K562 (cell line): Measurements from ENCODE around the gene FBXO21. TPM values are rescaled to one million over a fixed set of nuclear protein-coding genes. Genes with fewer than 3 reads are reported as not detected.

ENCODE experiments used
- ATAC-seq: fragments of 200-7000 bp; cut with Tn5 transposase; 3 replicates; pipeline ENCODE4 v1.9.1; 2020; ENCODE audit warnings: moderate library complexity
- BruUV-seq: library from RNA; stranded (reverse); fragments of 400-500 nt; replicated peaks from 2 replicates; lab custom pipeline; 2021; lab: Mats Ljungman, UMichigan
- CTCF ChIA-PET: fragments of 300-600 bp; formaldehyde crosslinking; extraction: SDS; loops from one replicate; lab custom pipeline; 2021; ENCODE audit warnings: low intra/inter-chr PET ratio; lab: Yijun Ruan, JAX
- POLR2A ChIA-PET: fragments of 300-600, 350-650 bp; sonication (Branson Sonifier 250); formaldehyde crosslinking; extraction: SDS; loops from one replicate; lab custom pipeline; 2021; ENCODE audit warnings: antibody characterized with exemption, inconsistent platforms; lab: Yijun Ruan, JAX
- DNase-seq, 4 experiments: peaks; one replicate each; pipeline versions ENCODE4 v3.0.0 to v3.0.0-alpha.2; 2011 to 2018; ENCODE audit warnings: low spot score in 3 of 4, mixed read lengths in 3 of 4; ENCODE audit errors: extremely low read depth in 1 of 4
- FAIRE-seq: peaks from 2 replicates; lab custom pipeline; 2011; peaks lifted over from hg19 to GRCh38; lab: Jason Lieb, UNC
- H2AFZ ChIP-seq: 2 replicates; pipeline ENCODE4 v1.6.0; 2011; ENCODE audit warnings: low read depth, low read length, control low read depth, inconsistent platforms
- H3K27ac ChIP-seq: fragments of 200-600 bp; 3 replicates; pipeline ENCODE4 v1.8.0; 2011; ENCODE audit warnings: low read depth, mild to moderate bottlenecking, control low read depth, inconsistent platforms, low read length, moderate library complexity, mixed read lengths; ENCODE audit errors: extremely low read depth
- H3K27me3 ChIP-seq, 2 experiments: fragments of 300-600 bp in 1 of 2; 2 replicates in 1 of 2; 3 replicates in 1 of 2; pipeline versions ENCODE4 v1.6.0 to v1.8.0; 2011; ENCODE audit warnings: inconsistent platforms in 2 of 2, low read length in 2 of 2, mild to moderate bottlenecking in 1 of 2, mixed read lengths in 1 of 2, moderate library complexity in 1 of 2; ENCODE audit not compliant: control insufficient read depth in 2 of 2, insufficient read depth in 2 of 2
- H3K36me3 ChIP-seq: fragments of 300-600 bp; 3 replicates; pipeline ENCODE4 v1.8.0; 2011; ENCODE audit warnings: mild to moderate bottlenecking, low read length, inconsistent platforms; ENCODE audit not compliant: control insufficient read depth, insufficient read depth
- H3K4me1 ChIP-seq, 2 experiments: fragments of 200-600 bp in 1 of 2; replicated peaks in 1 of 2; 2 replicates in 1 of 2; 3 replicates in 1 of 2; pipeline versions ENCODE4 v1.5.1 to v1.8.0; 2011; ENCODE audit warnings: inconsistent platforms in 2 of 2, low read length in 2 of 2, mild to moderate bottlenecking in 1 of 2, mixed read lengths in 1 of 2, moderate library complexity in 1 of 2; ENCODE audit not compliant: control insufficient read depth in 2 of 2, insufficient read depth in 2 of 2
- H3K4me2 ChIP-seq: 2 replicates; pipeline ENCODE4 v1.6.1; 2011; ENCODE audit warnings: low read length, control low read depth, inconsistent platforms, mixed read lengths; ENCODE audit not compliant: insufficient read depth
- H3K4me3 ChIP-seq: fragments of 200-600 bp; sonication (generic), shearing (Covaris generic); 2 replicates; pipeline ENCODE4 v1.5.1; 2016; ENCODE audit warnings: control low read depth, inconsistent platforms
- H3K79me2 ChIP-seq: fragments of 200-600 bp; 3 replicates; pipeline ENCODE4 v1.8.0; 2011; ENCODE audit warnings: low read length, inconsistent platforms; ENCODE audit not compliant: control insufficient read depth, insufficient read depth
- H3K9ac ChIP-seq, 2 experiments: 2 replicates each; pipeline versions ENCODE4 v1.6.0 to v1.6.1; 2011; ENCODE audit warnings: low read depth in 2 of 2, low read length in 2 of 2, control low read depth in 1 of 2, inconsistent platforms in 1 of 2, mild to moderate bottlenecking in 1 of 2, mixed read lengths in 1 of 2; ENCODE audit not compliant: insufficient read depth in 1 of 2
- H3K9me1 ChIP-seq: one replicate; pipeline ENCODE4 v1.6.0; 2011; ENCODE audit warnings: inconsistent platforms, mild to moderate bottlenecking, low read length, moderate library complexity; ENCODE audit not compliant: control insufficient read depth, insufficient read depth
- H3K9me3 ChIP-seq: replicated peaks from 2 replicates; pipeline ENCODE4 v1.5.1; 2011; ENCODE audit warnings: low read depth, low read length, inconsistent platforms; ENCODE audit not compliant: control insufficient read depth, insufficient read depth
- H4K20me1 ChIP-seq: replicated peaks from 2 replicates; pipeline ENCODE4 v1.6.1; 2011; ENCODE audit warnings: low read length, inconsistent platforms, mixed read lengths; ENCODE audit not compliant: control insufficient read depth, insufficient read depth
- CSDE1 ChIP-seq, 2 experiments: fragments of 450-650 bp; IDR thresholded peaks; 2 replicates each; pipeline ENCODE4 v1.6.1; 2016; ENCODE audit warnings: mild to moderate bottlenecking in 1 of 2
- ETV1 ChIP-seq: fragments of 450-650 bp; conservative IDR thresholded peaks from 2 replicates; pipeline ENCODE4 v1.6.1; 2016; ENCODE audit warnings: missing genetic modification characterization, control low read depth, low read depth, missing compliant biosample characterization
- EWSR1 ChIP-seq: fragments of 450-650 bp; IDR thresholded peaks from 2 replicates; pipeline ENCODE4 v1.6.1; 2018; ENCODE audit warnings: borderline replicate concordance, mild to moderate bottlenecking, low read depth, moderate library complexity; ENCODE audit not compliant: partially characterized antibody
- FUS ChIP-seq: fragments of 200-400 bp; formaldehyde crosslinking; optimal IDR thresholded peaks from 2 replicates; pipeline ENCODE3; 2017; ENCODE audit warnings: low read depth, low read length
- IRF2 ChIP-seq: sonication (generic); formaldehyde crosslinking; IDR thresholded peaks from 2 replicates; pipeline ENCODE4 v1.8.1; 2022; ENCODE audit warnings: mild to moderate bottlenecking, missing genetic modification reagents
- NFE2L1 ChIP-seq: fragments of 450-650 bp; IDR thresholded peaks from 2 replicates; pipeline ENCODE4 v1.6.1; 2016; ENCODE audit warnings: missing genetic modification characterization, low read depth, mild to moderate bottlenecking, missing compliant biosample characterization, moderate library complexity, borderline replicate concordance
- TBP ChIP-seq: optimal IDR thresholded peaks from 2 replicates; pipeline ENCODE3; 2011; ENCODE audit warnings: low read depth, low read length, improper control_type of control experiment
- ZC3H11A ChIP-seq: IDR thresholded peaks from 2 replicates; pipeline ENCODE4 v1.6.1; 2012; ENCODE audit warnings: low read depth, low read length, improper control_type of control experiment
- ZSCAN32 ChIP-seq: fragments of 450-650 bp; formaldehyde crosslinking; IDR thresholded peaks from 2 replicates; pipeline ENCODE4 v1.4.0; 2020; ENCODE audit warnings: mild to moderate bottlenecking, moderate library complexity
- whole genome bisulfite sequencing: fragments of 100-300 bp; shearing (Covaris generic); methylation state at CpG from one replicate; pipeline ENCODE4 v1.1.6; 2016; ENCODE audit warnings: low coverage, mixed read lengths; ENCODE audit not compliant: insufficient coverage; ENCODE audit errors: missing lambda C conversion rate; 5-methylcytosine and 5-hydroxymethylcytosine counted together
- in situ Hi-C: fragments of 300-500 bp; cut with MboI; formaldehyde crosslinking; loops from 4 replicates; pipeline ENCODE4 v1.15.0; 2018; ENCODE audit warnings: inconsistent platforms, mixed read lengths
- intact Hi-C: fragments of 100-400 bp; cut with micrococcal nuclease; formaldehyde crosslinking; loops from 2 replicates; pipeline ENCODE4 v1.14.2; 2022
- polyA plus RNA-seq, 8 experiments: library from polyadenylated mRNA; depleted of rRNA in 4 of 8; stranded (reverse) in 5 of 8; unstranded in 3 of 8; fragments of >200 nt; fragmentation: Nextera tagmentation in 2 of 8; fragmentation: Illumina TruSeq in 1 of 8; extraction: Ambion mirVana in 2 of 8; extraction: Trizol in 1 of 8; gene quantifications; 2 replicates each; pipeline versions ENCODE4 v1.2.1 to v1.2.3, GENCODE V29; 2011 to 2014; ENCODE audit warnings: inconsistent platforms in 1 of 8, missing spikeins in 1 of 8
- total RNA-seq, 7 experiments: library from RNA; depleted of rRNA in 6 of 7; stranded (reverse); fragments of >200 nt in 6 of 7; fragmentation: Illumina TruSeq in 2 of 7; extraction: Trizol in 2 of 7; gene quantifications; 2 replicates each; pipeline versions ENCODE4 v1.2.1 to v1.2.3, GENCODE V29; 2011 to 2021; ENCODE audit warnings: low replicate concordance in 1 of 7
- TF ChIP-seq, protein P1 (sequence below), 2 experiments: fragments of 450-650 bp; IDR thresholded peaks; 2 replicates each; pipeline ENCODE4 v1.6.1; 2016
- TF ChIP-seq, protein P2 (sequence below): sonication (generic); formaldehyde crosslinking; IDR thresholded peaks from 2 replicates; pipeline ENCODE4 v1.8.1; 2023; ENCODE audit warnings: mild to moderate bottlenecking, missing genetic modification reagents

The FBXO21 gene
- total and polyA plus RNA-seq, 9 of the 15 experiments (the other 6 are each of a cell fraction or from before 2014, with no cell fraction given) = 3.0 to 50.9 (median 9.1) TPM

DNA sequence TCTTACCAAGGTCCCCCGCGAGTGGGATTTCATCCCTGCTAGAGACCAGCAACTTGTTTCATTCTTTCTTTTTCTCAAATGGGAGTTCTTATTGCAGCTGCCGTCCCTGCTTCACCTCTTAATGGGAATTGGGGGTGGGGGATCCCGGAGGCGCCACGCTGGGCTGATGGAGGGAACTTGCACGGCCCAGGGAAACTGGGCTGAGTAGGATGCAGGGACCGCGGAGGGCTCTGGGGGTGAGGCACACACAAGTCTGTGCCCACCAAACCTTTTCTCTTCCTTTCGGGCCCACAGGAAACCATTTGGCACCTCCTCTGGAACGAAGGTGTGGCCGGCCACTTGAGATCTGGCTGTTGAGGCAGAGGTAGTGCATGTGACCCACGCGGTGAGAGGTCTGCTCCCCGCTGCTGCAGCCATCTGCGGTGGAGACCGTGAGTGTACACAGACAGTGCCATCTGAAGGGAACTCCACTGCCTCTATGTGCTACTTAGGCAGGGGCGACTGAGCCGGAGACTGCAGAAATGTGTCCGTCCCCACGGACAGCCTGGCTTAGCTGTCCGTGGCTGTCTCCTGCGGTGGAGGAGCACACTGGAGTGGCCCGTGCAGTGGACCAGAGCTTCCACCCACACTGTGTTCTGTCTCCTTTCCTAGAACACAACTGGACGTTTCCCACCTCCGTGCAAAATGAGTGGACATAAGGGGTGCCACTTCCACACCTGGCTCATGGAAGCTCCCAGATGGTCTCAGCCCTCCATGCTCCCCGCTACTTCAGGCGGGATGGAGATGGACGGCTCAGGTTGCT lies 49.0 kb downstream of the FBXO21 start:
- BruUV-seq = no TSS peak
- in situ Hi-C loops (loop anchor here (25.0 kb wide), 1 partner anchor 1179 kb away; no protein-coding TSS in a partner anchor), intact Hi-C loops (no loop called here)
- Histone ChIP-seq H3K9ac (no peak overlapping the region; a peak in 1 of 4 replicates), H3K4me3 (no peak overlapping the region), H4K20me1 (0 out of 2 replicates have a peak, but pooled peaks cover 4% of the 10 kb centered on the region), H2AFZ (no peak overlapping the region), H3K79me2 (no peaks in the 10 kb centered on the region), H3K4me1 (peaks cover 0 to 5% of the 10 kb centered on the region in 2 experiments; a peak in 1 of 5 replicates), H3K27me3 (no peaks in the 10 kb centered on the region), H3K9me1 (no peaks in the 10 kb centered on the region), H3K27ac (no peak overlapping the region), H3K36me3 (peaks cover 10% of the 10 kb centered on the region; the same call in 2 of the 3 replicates), H3K4me2 (no peak overlapping the region), H3K9me3 (no peaks in the 10 kb centered on the region)
- WGBS = 71% methylated on average over 25 of the region's 29 CpGs
- CTCF ChIA-PET = no interaction called here
- POLR2A ChIA-PET = interaction anchor here (0.6 to 1.1 kb wide), 6 partner anchors 9 to 141 kb away, joined by 3 to 4 read pairs (median 3); no protein-coding TSS in a partner anchor
- DNase-seq (no peak), ATAC-seq (no peak), FAIRE-seq (no peak)
- TF ChIP-seq ZC3H11A (no peak), ZSCAN32 (CRISPR knock-in tag) (no peak), NFE2L1 (tag) (no peak), ETV1 (tag) (no peak), FUS (no peak), EWSR1 (no peak), CSDE1 (IDR thresholded peaks at IDR 0.05) (no peak), TBP (no peak), IRF2 (CRISPR knock-in tag) (no peak)
- TF ChIP-seq, protein P1, sequence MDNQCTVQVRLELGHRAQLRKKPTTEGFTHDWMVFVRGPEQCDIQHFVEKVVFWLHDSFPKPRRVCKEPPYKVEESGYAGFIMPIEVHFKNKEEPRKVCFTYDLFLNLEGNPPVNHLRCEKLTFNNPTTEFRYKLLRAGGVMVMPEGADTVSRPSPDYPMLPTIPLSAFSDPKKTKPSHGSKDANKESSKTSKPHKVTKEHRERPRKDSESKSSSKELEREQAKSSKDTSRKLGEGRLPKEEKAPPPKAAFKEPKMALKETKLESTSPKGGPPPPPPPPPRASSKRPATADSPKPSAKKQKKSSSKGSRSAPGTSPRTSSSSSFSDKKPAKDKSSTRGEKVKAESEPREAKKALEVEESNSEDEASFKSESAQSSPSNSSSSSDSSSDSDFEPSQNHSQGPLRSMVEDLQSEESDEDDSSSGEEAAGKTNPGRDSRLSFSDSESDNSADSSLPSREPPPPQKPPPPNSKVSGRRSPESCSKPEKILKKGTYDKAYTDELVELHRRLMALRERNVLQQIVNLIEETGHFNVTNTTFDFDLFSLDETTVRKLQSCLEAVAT (IDR thresholded peaks at IDR 0.05) = no peak
- TF ChIP-seq, protein P2, sequence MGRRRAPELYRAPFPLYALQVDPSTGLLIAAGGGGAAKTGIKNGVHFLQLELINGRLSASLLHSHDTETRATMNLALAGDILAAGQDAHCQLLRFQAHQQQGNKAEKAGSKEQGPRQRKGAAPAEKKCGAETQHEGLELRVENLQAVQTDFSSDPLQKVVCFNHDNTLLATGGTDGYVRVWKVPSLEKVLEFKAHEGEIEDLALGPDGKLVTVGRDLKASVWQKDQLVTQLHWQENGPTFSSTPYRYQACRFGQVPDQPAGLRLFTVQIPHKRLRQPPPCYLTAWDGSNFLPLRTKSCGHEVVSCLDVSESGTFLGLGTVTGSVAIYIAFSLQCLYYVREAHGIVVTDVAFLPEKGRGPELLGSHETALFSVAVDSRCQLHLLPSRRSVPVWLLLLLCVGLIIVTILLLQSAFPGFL (CRISPR knock-in tag) = no peak
